Stomach (tissue), 9 donors: Measurements from ENCODE around the gene GNPAT. TPM values are rescaled to one million over a fixed set of nuclear protein-coding genes. Genes with fewer than 3 reads are reported as not detected.
A peak's percentile ranks its signal among the peaks of the same experiment; 100 is the strongest.

ENCODE experiments used
- DNase-seq, 2 donors: peaks; one replicate each; pipeline versions ENCODE4 v3.0.0 to v3.0.0-alpha.2; 2013 to 2019
- H3K27ac ChIP-seq, 5 donors: fragments of 200-600 bp in 4 of 5; sonication (generic) in 4 of 5; one replicate each; pipeline ENCODE4 v1.5.1; 2013 to 2019; ENCODE audit warnings: mild to moderate bottlenecking in 1 of 5, moderate library complexity in 1 of 5
- H3K27me3 ChIP-seq, 3 donors: fragments of 200-600 bp; sonication (generic); one replicate each; pipeline ENCODE4 v1.5.1; 2017 to 2019; ENCODE audit warnings: mixed run types in 1 of 3
- H3K36me3 ChIP-seq, 4 donors: fragments of 200-600 bp; sonication (generic); 1 replicate in 3 of 4; 2 replicates in 1 of 4; pipeline ENCODE4 v1.5.1; 2016 to 2019
- H3K4me1 ChIP-seq, 4 donors: fragments of 200-600 bp; sonication (generic); one replicate each; pipeline ENCODE4 v1.5.1; 2016 to 2019
- H3K4me3 ChIP-seq, 4 donors: fragments of 200-600 bp; sonication (generic) in 3 of 4; one replicate each; pipeline ENCODE4 v1.5.1; 2016 to 2019; ENCODE audit warnings: mild to moderate bottlenecking in 1 of 4
- H3K9me3 ChIP-seq, 4 donors: fragments of 200-600 bp; sonication (generic); one replicate each; pipeline ENCODE4 v1.5.1; 2016 to 2019
- CTCF ChIP-seq, 7 experiments: fragments of 450-650 bp in 4 of 7; fragments of 200-600 bp in 3 of 7; sonication (generic) in 3 of 7; IDR thresholded peaks; one replicate each; pipeline ENCODE4 v1.5.1; 2016 to 2019; ENCODE audit warnings: antibody characterized with exemption in 7 of 7, control low read depth in 2 of 7, mild to moderate bottlenecking in 1 of 7
- EP300 ChIP-seq: sonication (generic); formaldehyde crosslinking; IDR thresholded peaks from one replicate; pipeline ENCODE4 v1.6.1; 2017; ENCODE audit warnings: antibody characterized with exemption
- POLR2A ChIP-seq, 4 donors: fragments of 450-650 bp; IDR thresholded peaks; one replicate each; pipeline ENCODE4 v1.6.1; 2016; ENCODE audit warnings: antibody characterized with exemption in 4 of 4, control low read depth in 2 of 4, mild to moderate bottlenecking in 1 of 4, moderate library complexity in 1 of 4
- POLR2AphosphoS5 ChIP-seq, 3 donors: sonication (generic); formaldehyde crosslinking; IDR thresholded peaks; one replicate each; pipeline ENCODE4 v1.6.1; 2016; ENCODE audit warnings: antibody characterized with exemption in 3 of 3
- whole genome bisulfite sequencing, 5 donors: extraction: QIAGEN DNeasy Blood & Tissue Kit in 3 of 5; methylation state at CpG; one replicate each; pipeline versions ENCODE4 v1.1.5 to v1.1.7; 2013 to 2018; 5-methylcytosine and 5-hydroxymethylcytosine counted together
- intact Hi-C: fragments of 100-400 bp; cut with DNase I; formaldehyde crosslinking; loops from one replicate; pipeline ENCODE4 v1.15.1; 2023; ENCODE audit warnings: low total_unique reads
- polyA plus RNA-seq, 3 donors: library from polyadenylated mRNA; stranded (reverse); fragments of 200-250 nt; gene quantifications; one replicate each; pipeline ENCODE4 v1.2.3, GENCODE V29; 2013
- total RNA-seq, 5 donors: library from RNA; depleted of rRNA; stranded (reverse); fragments of >200 nt; gene quantifications; one replicate each; pipeline versions ENCODE4 v1.1.0 to v1.2.3, GENCODE V29; 2014 to 2016
- donor health status: healthy with polysubstance abuse.
- donor health status: Bipolar disorder and iron deficiency.
- donor health status: healthy.

The GNPAT gene
- total and polyA plus RNA-seq, 8 donors: 35.9 to 76.8 (median 44.9) TPM

GRCh38 chr1:231311720-231312431 lies 70.9 kb downstream of the GNPAT start:
- Histone ChIP-seq H3K27me3 (no peaks in the 10 kb centered on the region), H3K36me3 (no peaks in the 10 kb centered on the region), H3K4me1 (no peaks in the 10 kb centered on the region), H3K4me3 (no peak overlapping the region), H3K9me3 (no peaks in the 10 kb centered on the region), H3K27ac (no peak overlapping the region)
- WGBS, 5 donors: 79 to 86% (median 85%) methylated on average over 8 of the region's 8 CpGs
- TF ChIP-seq POLR2A (IDR thresholded peaks at IDR 0.05) (no peak), CTCF (IDR thresholded peaks at IDR 0.05) (no peak), POLR2AphosphoS5 (IDR thresholded peaks at IDR 0.05) (no peak), EP300 (no peak)
- no peak for DNase-seq
- intact Hi-C loops: no loop called here

- WGBS, 5 donors: 93 to 99% (median 96%) methylated on average over 5 of the region's 5 CpGs
- no peak for DNase-seq
- H3K9me3 ChIP-seq: no peaks in the 10 kb centered on the region
- TF ChIP-seq POLR2AphosphoS5 (IDR thresholded peaks at IDR 0.05) (no peak), EP300 (no peak), CTCF (IDR thresholded peaks at IDR 0.05) (no peak), POLR2A (IDR thresholded peaks at IDR 0.05) (no peak)
- intact Hi-C loops: no loop called here
- H3K36me3 ChIP-seq: no peaks in the 10 kb centered on the region
- no peaks in the 10 kb centered on the region for H3K27me3 ChIP-seq
- H3K4me3 ChIP-seq: no peak overlapping the region
- no peak overlapping the region for H3K27ac ChIP-seq
- H3K4me1 ChIP-seq: no peaks in the 10 kb centered on the region
These were observed 71.4 kb downstream of the GNPAT start for GRCh38 chr1:231312432-231312788.

GRCh38 chr1:231313661-231314060 lies 72.6 kb downstream of the GNPAT start:
- no peak for DNase-seq
- no peaks in the 10 kb centered on the region for H3K4me1 ChIP-seq
- H3K27ac ChIP-seq: no peak overlapping the region
- H3K9me3 ChIP-seq: no peaks in the 10 kb centered on the region
- WGBS, 5 donors: 82 to 91% (median 90%) methylated on average over 4 of the region's 4 CpGs
- H3K36me3 ChIP-seq: no peaks in the 10 kb centered on the region
- H3K27me3 ChIP-seq: no peaks in the 10 kb centered on the region
- no peak overlapping the region for H3K4me3 ChIP-seq
- intact Hi-C loops: no loop called here
- no peak for TF ChIP-seq POLR2A (IDR thresholded peaks at IDR 0.05)
- TF ChIP-seq EP300: no peak
- TF ChIP-seq CTCF (IDR thresholded peaks at IDR 0.05): no peak

GRCh38 chr1:231315887-231316286 lies 74.9 kb downstream of the GNPAT start:
- peak in 3 of 7 experiments; percentile 16 to 40 (median 26) for TF ChIP-seq CTCF (IDR thresholded peaks at IDR 0.05)
- no peak for TF ChIP-seq POLR2AphosphoS5 (IDR thresholded peaks at IDR 0.05)
- intact Hi-C loops: no loop called here
- DNase-seq: peak; percentile 44 to 49
- H3K9me3 ChIP-seq: no peaks in the 10 kb centered on the region
- no peaks in the 10 kb centered on the region for H3K27me3 ChIP-seq
- H3K4me3 ChIP-seq: no peak overlapping the region
- no peaks in the 10 kb centered on the region for H3K36me3 ChIP-seq
- 42 to 47% (median 44%) methylated on average over 11 of the region's 11 CpGs for WGBS, 5 donors
- H3K4me1 ChIP-seq: no peaks in the 10 kb centered on the region
- H3K27ac ChIP-seq: no peak overlapping the region
